Measurements from ENCODE around the gene SNX10. TPM values are rescaled to one million over a fixed set of nuclear protein-coding genes. Genes with fewer than 3 reads are reported as not detected.

The SNX10 gene
- total and polyA plus RNA-seq, 11 donors = 0.36 to 22.1 (median 1.1) TPM

- H3K36me3 ChIP-seq = no peaks in the 10 kb centered on the region
- TF ChIP-seq CTCF (IDR thresholded peaks at IDR 0.05) (no peak), POLR2A (IDR thresholded peaks at IDR 0.05) (no peak)
- H3K27ac ChIP-seq = no peak overlapping the region
- DNase-seq (no peak), ATAC-seq (no peak)
- intact Hi-C loops (cut with DNase I) = no loop called here
- peaks cover 0 to 7% (median 0%) of the 10 kb centered on the region in 12 donors for H3K4me1 ChIP-seq
- 78 to 91% (median 85%) methylated on average over 3 of the region's 3 CpGs for WGBS, 4 donors
- no peak overlapping the region for H3K4me3 ChIP-seq
- peaks cover 0 to 6% (median 0%) of the 10 kb centered on the region in 9 donors for H3K27me3 ChIP-seq
- no peaks in the 10 kb centered on the region for H3K9me3 ChIP-seq
These were observed 64.6 kb downstream of the SNX10 start for GRCh38 chr7:26356229-26356628.

GRCh38 chr7:26356929-26357798 lies 65.5 kb downstream of the SNX10 start:
- H3K9me3 ChIP-seq = no peaks in the 10 kb centered on the region
- no peak for ATAC-seq

GRCh38 chr7:26357799-26358151 lies 66.1 kb downstream of the SNX10 start:
- Histone ChIP-seq H3K9me3 (no peaks in the 10 kb centered on the region), H3K4me1 (peaks cover 0 to 7% (median 0%) of the 10 kb centered on the region in 12 donors), H3K4me3 (no peak overlapping the region), H3K27me3 (peaks cover 0 to 6% (median 0%) of the 10 kb centered on the region in 9 donors), H3K27ac (no peak overlapping the region), H3K36me3 (no peaks in the 10 kb centered on the region)
- DNase-seq (no peak), ATAC-seq (no peak)
- 73 to 92% (median 84%) methylated on average over 2 of the region's 2 CpGs for WGBS, 4 donors
- intact Hi-C loops (cut with DNase I) = no loop called here
- no peak for TF ChIP-seq CTCF (IDR thresholded peaks at IDR 0.05)
- TF ChIP-seq POLR2A (IDR thresholded peaks at IDR 0.05) = no peak

More at GRCh38 chr7:26356929-26357798, 65.5 kb downstream of the SNX10 start:
- no peak for DNase-seq
- H3K36me3 ChIP-seq = no peaks in the 10 kb centered on the region
- TF ChIP-seq CTCF (IDR thresholded peaks at IDR 0.05) (no peak), POLR2A (IDR thresholded peaks at IDR 0.05) (no peak)
- peaks cover 0 to 6% (median 0%) of the 10 kb centered on the region in 9 donors for H3K27me3 ChIP-seq
- H3K27ac ChIP-seq = no peak overlapping the region
- peaks cover 0 to 7% (median 0%) of the 10 kb centered on the region in 12 donors for H3K4me1 ChIP-seq
- WGBS, 4 donors = 68 to 90% (median 86%) methylated on average over 3 to 4 of the region's 4 CpGs
- intact Hi-C loops (cut with DNase I) = no loop called here
- no peak overlapping the region for H3K4me3 ChIP-seq

- Histone ChIP-seq H3K27ac (peak overlapping the region in 1 of 12 donors; percentile 61), H3K36me3 (peaks cover 0 to 3% (median 0%) of the 10 kb centered on the region in 9 donors), H3K4me3 (peak overlapping the region in 1 of 12 donors; percentile 40), H3K27me3 (peaks cover 0 to 6% (median 0%) of the 10 kb centered on the region in 9 donors), H3K9me3 (no peaks in the 10 kb centered on the region), H3K4me1 (peaks cover 0 to 12% (median 0%) of the 10 kb centered on the region in 12 donors)
- TF ChIP-seq POLR2A (IDR thresholded peaks at IDR 0.05) (no peak), CTCF (IDR thresholded peaks at IDR 0.05) (no peak)
- whole genome bisulfite sequencing, 4 donors = 72 to 79% (median 76%) methylated on average over 3 of the region's 3 CpGs
- intact Hi-C loops (cut with DNase I) = loop anchor here in 4 of 10 donors (5.0 to 10.0 kb wide), 4 partner anchors 156 to 1106 kb away; partner anchors contain the start of genes CBX3 (in 2 of the 4), HNRNPA2B1 (in 2 of the 4) and HOXA9 (in 1 of the 4)
- ATAC-seq (no peak), DNase-seq (no peak)
These were observed 69.0 kb downstream of the SNX10 start for GRCh38 chr7:26360650-26361049.
